PC-9 (cell line): Measurements from ENCODE around the gene TUBB.

ENCODE experiments used
- CTCF ChIP-seq: fragments of 200-600 bp; sonication (generic); conservative IDR thresholded peaks from 2 replicates; pipeline ENCODE4 v1.6.1; 2017; ENCODE audit warnings: mixed run types, antibody characterized with exemption, mild to moderate bottlenecking, moderate library complexity
- EZH2 ChIP-seq: fragments of 200-600 bp; sonication (generic); IDR thresholded peaks from 2 replicates; pipeline ENCODE4 v1.8.0; 2017; ENCODE audit warnings: antibody characterized with exemption, low read depth

- TF ChIP-seq CTCF (no peak), EZH2 (no peak)
Observed at GRCh38 chr6:30703821-30704220, 16.3 kb upstream of the TUBB start.
